ENCODE data around the gene FAM184B. TPM values are rescaled to one million over a fixed set of nuclear protein-coding genes. Genes with fewer than 3 reads are reported as not detected.
A peak's percentile ranks its signal among the peaks of the same experiment; 100 is the strongest.

Gene FAM184B
- total RNA-seq, 1 donor, result not detected

DNA sequence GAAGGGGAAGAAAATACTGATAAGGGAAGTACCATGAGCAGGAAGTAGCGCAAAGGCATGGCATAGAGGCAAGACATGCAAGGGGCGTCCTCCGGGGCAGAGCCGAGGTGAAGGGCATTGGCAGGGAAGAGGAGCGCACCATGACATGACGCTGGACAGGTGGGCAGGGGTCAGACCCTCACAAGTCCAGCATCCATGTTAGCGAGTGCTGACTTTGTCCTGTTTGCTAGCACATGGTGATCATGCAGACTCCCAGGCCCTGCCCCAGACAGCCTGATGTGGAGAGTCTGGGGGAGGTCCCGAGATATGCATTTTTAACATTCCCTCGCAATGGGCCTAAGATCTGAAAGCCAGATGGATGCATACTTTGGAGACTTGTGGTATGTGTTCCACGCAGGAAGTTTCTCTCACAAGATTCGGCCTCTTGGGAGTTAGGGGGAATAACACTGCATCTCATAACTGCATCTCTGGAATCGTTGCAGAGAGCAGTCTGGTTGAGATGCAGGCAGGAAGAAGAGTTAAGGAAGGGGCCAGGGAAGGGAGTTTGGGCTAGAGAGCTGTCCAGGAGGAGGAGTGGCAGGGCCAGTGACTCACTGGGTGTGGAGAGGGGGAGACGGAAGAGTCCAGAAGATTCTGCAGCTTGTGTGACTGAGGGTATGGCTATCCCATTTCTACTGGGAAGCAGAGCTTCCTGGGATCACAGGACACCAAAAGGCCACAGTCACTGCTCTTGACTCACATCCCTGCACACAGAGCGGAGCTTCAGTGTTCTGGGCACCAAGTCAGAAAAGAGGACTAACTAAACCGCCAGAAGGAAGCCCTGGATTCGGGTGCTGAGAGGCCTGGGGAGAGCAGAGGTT, 59.7 kb downstream of the FAM184B start:
- DNase-seq (ENCODE audit: insufficient read length, low spot score, missing footprints), result peak; percentile 85
- Histone ChIP-seq H3K79me2 (ENCODE audit: insufficient read depth, low read length) (no peaks in the 10 kb centered on the region), H3K27ac (ENCODE audit: low read depth, low read length) (no peak overlapping the region), H3K4me3 (ENCODE audit: insufficient read depth, low read length) (no peak overlapping the region), H3K9me3 (ENCODE audit: low read depth, low read length) (no peaks in the 10 kb centered on the region), H3K27me3 (ENCODE audit: insufficient read depth, low read length) (peaks cover 5% of the 10 kb centered on the region), H3K4me1 (ENCODE audit: insufficient read depth, low read length) (peaks cover 8% of the 10 kb centered on the region), H3K36me3 (ENCODE audit: insufficient read depth, low read length) (no peaks in the 10 kb centered on the region), H3K4me2 (ENCODE audit: insufficient read depth, low read length) (no peak overlapping the region), H2AFZ (ENCODE audit: low read length) (no peak overlapping the region), H4K20me1 (ENCODE audit: insufficient read depth, low read length) (no peaks in the 10 kb centered on the region)
- TF ChIP-seq, protein P1, sequence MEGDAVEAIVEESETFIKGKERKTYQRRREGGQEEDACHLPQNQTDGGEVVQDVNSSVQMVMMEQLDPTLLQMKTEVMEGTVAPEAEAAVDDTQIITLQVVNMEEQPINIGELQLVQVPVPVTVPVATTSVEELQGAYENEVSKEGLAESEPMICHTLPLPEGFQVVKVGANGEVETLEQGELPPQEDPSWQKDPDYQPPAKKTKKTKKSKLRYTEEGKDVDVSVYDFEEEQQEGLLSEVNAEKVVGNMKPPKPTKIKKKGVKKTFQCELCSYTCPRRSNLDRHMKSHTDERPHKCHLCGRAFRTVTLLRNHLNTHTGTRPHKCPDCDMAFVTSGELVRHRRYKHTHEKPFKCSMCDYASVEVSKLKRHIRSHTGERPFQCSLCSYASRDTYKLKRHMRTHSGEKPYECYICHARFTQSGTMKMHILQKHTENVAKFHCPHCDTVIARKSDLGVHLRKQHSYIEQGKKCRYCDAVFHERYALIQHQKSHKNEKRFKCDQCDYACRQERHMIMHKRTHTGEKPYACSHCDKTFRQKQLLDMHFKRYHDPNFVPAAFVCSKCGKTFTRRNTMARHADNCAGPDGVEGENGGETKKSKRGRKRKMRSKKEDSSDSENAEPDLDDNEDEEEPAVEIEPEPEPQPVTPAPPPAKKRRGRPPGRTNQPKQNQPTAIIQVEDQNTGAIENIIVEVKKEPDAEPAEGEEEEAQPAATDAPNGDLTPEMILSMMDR (IDR thresholded peaks at IDR 0.05; ENCODE audit: extremely low read depth, low read depth, low read length), result no peak

DNA sequence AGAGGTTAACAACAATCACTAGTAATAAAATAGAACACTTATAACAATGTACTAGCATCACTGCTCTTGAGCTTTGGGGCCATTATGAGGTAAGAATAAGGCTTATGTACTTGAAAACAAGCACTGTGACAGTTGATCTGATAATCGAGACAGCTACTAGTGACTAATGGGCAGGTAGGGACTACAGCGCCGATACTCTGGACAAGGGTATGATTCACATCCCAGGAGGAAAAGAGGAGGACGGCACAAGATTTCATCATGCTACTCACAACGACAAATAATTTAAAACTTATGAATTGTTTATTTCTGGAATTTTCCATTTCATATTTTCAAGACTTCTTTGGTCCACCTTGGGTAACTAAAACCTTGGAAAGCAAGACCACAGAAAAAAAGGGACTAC, 62.3 kb downstream of the FAM184B start:
- Histone ChIP-seq H3K27ac (ENCODE audit: low read depth, low read length) (no peak overlapping the region), H3K36me3 (ENCODE audit: insufficient read depth, low read length) (no peaks in the 10 kb centered on the region), H3K79me2 (ENCODE audit: insufficient read depth, low read length) (no peaks in the 10 kb centered on the region), H3K4me3 (ENCODE audit: insufficient read depth, low read length) (no peak overlapping the region), H3K9me3 (ENCODE audit: low read depth, low read length) (no peaks in the 10 kb centered on the region), H4K20me1 (ENCODE audit: insufficient read depth, low read length) (no peaks in the 10 kb centered on the region), H3K4me2 (ENCODE audit: insufficient read depth, low read length) (no peak overlapping the region), H2AFZ (ENCODE audit: low read length) (no peak overlapping the region), H3K27me3 (ENCODE audit: insufficient read depth, low read length) (peaks cover 5% of the 10 kb centered on the region), H3K4me1 (ENCODE audit: insufficient read depth, low read length) (peaks cover 8% of the 10 kb centered on the region)
- DNase-seq (ENCODE audit: insufficient read length, low spot score, missing footprints), result no peak
- TF ChIP-seq, protein P1 (IDR thresholded peaks at IDR 0.05; ENCODE audit: extremely low read depth, low read depth, low read length), result no peak

DNA sequence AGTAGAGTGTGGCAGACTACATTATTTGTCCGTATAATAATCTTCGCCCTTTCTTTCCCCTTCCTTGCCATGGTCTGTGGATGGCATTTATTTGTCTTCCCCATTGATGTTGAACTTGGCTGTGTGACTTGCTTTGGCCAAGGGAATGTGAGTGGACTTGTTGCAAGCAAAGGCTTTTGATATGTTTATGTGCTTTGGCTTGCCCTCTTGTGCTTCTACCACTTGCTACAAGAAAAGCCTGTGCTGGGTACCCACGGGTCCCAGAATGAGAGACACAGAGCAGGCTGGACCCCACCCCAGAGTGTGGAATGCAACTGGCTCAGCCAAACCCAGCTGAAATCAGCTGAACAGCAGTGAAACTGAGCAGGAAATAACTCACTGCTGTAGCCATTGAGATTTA, 63.0 kb downstream of the FAM184B start:
- DNase-seq (ENCODE audit: insufficient read length, low spot score, missing footprints), result no peak
- Histone ChIP-seq H3K4me3 (ENCODE audit: insufficient read depth, low read length) (no peak overlapping the region), H3K4me2 (ENCODE audit: insufficient read depth, low read length) (no peak overlapping the region), H3K4me1 (ENCODE audit: insufficient read depth, low read length) (peaks cover 8% of the 10 kb centered on the region), H3K9me3 (ENCODE audit: low read depth, low read length) (no peaks in the 10 kb centered on the region), H3K27me3 (ENCODE audit: insufficient read depth, low read length) (peaks cover 5% of the 10 kb centered on the region), H2AFZ (ENCODE audit: low read length) (no peak overlapping the region), H3K79me2 (ENCODE audit: insufficient read depth, low read length) (no peaks in the 10 kb centered on the region), H4K20me1 (ENCODE audit: insufficient read depth, low read length) (no peaks in the 10 kb centered on the region), H3K36me3 (ENCODE audit: insufficient read depth, low read length) (no peaks in the 10 kb centered on the region), H3K27ac (ENCODE audit: low read depth, low read length) (no peak overlapping the region)
- TF ChIP-seq, protein P1 (IDR thresholded peaks at IDR 0.05; ENCODE audit: extremely low read depth, low read depth, low read length), result no peak

DNA sequence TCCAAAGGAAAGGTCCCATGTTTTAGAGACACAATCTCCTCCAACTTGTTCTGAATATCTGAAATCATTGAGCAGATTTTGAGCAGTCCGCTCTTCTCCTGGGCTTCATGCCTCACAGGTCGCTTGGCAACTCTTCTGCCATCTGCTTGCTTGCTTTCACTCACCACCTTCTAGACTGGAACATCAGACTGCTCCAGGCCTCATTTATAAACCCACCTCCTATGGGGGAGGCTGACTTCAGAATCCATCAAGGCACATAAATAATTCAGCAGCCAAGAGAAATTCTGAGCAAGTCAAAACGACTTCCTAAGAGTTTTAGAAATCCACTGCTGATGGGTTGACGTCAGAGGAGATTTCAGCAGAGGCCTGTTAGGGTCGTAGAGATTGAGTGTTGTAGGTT, 64.1 kb downstream of the FAM184B start:
- no peaks in the 10 kb centered on the region for H3K79me2 ChIP-seq (ENCODE audit: insufficient read depth, low read length)
- no peak overlapping the region for H3K4me3 ChIP-seq (ENCODE audit: insufficient read depth, low read length)
- no peak overlapping the region for H3K27ac ChIP-seq (ENCODE audit: low read depth, low read length)
- no peak for DNase-seq (ENCODE audit: insufficient read length, low spot score, missing footprints)
- H3K36me3 ChIP-seq (ENCODE audit: insufficient read depth, low read length), result no peaks in the 10 kb centered on the region
- peaks cover 5% of the 10 kb centered on the region for H3K27me3 ChIP-seq (ENCODE audit: insufficient read depth, low read length)
- H3K4me1 ChIP-seq (ENCODE audit: insufficient read depth, low read length), result peaks cover 8% of the 10 kb centered on the region
- no peaks in the 10 kb centered on the region for H3K9me3 ChIP-seq (ENCODE audit: low read depth, low read length)
- no peaks in the 10 kb centered on the region for H4K20me1 ChIP-seq (ENCODE audit: insufficient read depth, low read length)
- H3K4me2 ChIP-seq (ENCODE audit: insufficient read depth, low read length), result no peak overlapping the region
- H2AFZ ChIP-seq (ENCODE audit: low read length), result no peak overlapping the region
- TF ChIP-seq, protein P1 (IDR thresholded peaks at IDR 0.05; ENCODE audit: extremely low read depth, low read depth, low read length), result no peak

Data from osteoblast (primary cell).